GM19438 (cell line): ENCODE results near the gene UBAC2.
"Not testable (repeated sequence)": the region's sequence is repeated elsewhere in the genome, so short reads cannot be mapped to it uniquely, and the experiment has no call there.

Experiments used
- ATAC-seq: cut with Tn5 transposase; IDR thresholded peaks from one replicate; pipeline ENCODE4 v1.9.1; 2021; ENCODE audit warnings: low read depth; ENCODE audit not compliant: unreplicated experiment

Gene UBAC2

DNA sequence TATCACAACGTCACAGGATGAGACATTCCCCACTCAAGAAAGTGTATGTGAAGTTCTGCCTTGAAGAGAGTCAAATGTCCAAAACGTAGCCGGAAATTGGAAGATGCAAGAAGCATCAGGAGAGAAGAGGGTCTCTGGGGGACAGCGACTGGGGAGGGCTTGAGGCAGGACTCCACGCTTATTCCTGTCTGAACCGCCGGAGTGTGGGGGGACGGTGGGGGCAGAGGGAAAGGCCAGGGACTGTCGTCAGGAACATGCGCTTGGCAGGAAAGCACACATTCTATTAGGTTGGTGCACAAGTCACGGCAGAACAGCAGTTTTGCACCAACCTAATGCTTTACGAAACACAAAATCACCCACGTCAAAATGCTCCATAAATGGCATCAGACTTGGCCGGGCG is 205.3 kb downstream of the UBAC2 start:
- no peak for ATAC-seq

DNA sequence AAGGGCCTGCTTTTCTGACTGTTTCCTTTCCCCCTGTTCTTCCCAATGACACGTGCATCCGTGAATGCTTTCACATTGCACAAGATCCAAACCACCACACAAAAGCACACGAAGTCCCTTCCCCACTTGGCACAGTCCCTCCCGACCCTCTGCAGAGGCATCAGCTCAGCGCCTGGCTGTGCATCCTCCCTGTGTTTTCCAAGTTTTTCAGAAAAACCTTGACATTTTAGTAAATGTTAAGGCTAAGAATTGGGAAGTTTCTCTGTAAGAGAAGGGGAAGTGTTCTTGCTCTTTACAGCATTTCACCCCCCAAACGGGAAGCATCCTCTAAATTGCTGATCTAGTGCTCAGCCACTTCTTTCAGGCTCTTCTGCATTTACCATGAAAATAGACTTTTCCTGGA is 206.1 kb downstream of the UBAC2 start:
- no peak for ATAC-seq

DNA sequence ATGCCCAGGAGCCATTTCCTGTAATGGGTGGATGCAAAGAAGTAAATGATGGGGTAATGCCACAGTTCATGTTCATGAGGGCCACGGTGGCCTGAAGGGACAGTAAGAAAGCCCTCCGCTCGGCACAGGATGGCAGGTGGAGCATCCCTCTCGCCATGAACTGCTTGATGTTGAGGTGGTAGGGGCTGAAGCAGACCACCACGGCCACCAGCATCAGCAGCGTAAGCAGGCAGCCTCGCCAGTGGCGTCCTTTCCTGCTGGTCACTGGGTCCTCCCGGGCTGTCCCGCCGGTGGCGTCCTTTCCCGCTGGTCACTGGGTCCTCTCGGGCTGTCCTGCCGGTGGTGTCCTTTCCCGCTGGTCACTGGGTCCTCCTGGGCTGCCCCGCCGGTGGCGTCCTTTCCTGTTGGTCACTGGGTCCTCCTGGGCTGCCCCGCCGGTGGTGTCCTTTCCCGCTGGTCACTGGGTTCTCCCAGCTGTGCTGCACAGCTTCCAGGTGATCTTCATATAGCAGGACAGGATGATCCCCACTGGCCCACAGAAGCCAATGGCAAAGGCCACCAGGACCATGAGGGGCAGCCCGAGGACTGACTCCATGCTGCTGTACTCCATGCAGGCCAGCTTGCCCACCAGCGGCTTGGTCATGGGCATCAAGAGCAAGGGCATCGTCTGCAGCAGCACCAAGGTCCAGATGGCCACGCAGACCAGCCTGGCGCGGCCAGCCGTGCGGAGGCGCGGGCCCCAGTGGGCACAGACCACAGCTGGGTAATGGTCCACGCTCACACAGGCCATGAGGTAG is 207.4 kb downstream of the UBAC2 start:
- ATAC-seq, result no peak

DNA sequence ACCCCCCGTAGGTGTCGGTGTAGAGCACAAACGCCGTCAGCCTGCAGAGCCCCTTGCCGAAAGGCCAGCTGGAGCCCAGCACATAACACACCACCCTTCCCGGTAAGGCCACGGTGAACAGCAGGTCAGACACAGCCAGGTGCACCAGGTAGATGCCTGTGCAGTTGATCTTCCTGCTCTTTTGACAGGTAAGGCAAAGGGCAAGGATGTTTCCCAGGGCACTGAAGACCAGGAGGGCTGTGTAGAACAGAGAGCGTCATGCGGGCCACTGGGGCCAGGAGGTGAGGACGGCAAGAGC is 208.0 kb downstream of the UBAC2 start:
- ATAC-seq, result no peak

DNA sequence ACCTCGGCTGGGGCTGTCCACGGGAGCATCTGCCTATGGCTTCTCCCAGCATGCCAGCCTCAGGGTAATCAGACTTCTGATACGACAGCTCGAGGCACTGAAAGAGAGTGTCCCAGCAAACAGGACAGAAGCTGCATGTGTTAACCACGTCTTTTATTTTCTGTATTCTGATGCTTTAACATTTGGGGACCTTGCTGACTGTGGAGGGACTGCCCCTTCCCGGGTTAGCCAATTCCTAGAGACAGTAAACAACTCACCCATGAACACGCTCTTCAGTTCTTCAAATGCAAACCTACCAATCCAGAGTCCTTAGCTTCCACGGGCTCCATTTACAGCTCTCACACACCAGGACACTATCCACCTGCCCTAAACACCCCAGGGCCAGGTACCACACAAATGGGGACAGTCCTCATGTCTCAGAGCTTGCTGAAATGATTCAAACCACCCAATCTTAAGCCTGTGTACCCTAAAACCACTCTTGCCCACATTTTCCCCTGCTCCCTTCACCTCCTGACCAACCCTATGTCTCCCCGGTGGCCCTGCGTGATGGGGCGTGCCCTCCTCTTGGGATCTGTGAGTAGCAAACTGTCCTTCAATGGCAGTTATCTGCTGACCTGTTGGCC is 208.9 kb downstream of the UBAC2 start:
- ATAC-seq, result not testable (repeated sequence)

DNA sequence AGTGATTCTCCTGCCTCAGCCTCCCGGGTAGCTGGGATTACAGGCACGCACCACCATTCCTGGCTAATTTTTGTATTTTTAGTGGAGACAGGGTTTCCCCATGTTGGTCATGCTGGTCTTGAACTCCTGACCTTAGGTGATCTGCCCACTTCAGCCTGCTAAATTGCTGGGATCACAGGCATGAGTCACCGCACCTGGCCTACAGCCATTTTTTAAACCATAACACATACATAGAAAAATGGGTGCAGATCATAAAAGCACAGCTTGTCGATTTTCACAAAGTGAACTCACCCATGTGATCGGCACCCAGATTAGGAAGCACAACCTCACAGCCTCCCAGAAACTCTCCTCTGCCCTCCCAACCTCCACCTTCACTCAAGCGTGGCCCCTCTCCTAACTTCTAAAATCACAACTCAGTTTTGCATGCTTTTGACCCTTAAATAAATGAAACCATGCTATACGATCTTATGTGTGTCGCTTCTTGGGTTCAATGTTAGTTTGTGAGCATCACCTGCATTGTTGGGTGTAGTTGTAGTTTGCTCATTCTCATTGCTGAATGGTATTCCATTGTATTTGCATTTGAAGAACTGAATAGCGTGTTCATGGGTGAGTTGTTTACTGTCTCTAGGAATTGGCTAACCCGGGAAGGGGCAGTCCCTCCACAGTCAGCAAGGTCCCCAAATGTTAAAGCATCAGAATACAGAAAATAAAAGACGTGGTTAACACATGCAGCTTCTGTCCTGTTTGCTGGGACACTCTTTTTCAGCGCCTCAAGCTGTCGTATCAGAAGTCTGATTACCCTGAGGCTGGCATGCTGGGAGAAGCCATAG is 210.2 kb downstream of the UBAC2 start:
- ATAC-seq, result peak; percentile 62

DNA sequence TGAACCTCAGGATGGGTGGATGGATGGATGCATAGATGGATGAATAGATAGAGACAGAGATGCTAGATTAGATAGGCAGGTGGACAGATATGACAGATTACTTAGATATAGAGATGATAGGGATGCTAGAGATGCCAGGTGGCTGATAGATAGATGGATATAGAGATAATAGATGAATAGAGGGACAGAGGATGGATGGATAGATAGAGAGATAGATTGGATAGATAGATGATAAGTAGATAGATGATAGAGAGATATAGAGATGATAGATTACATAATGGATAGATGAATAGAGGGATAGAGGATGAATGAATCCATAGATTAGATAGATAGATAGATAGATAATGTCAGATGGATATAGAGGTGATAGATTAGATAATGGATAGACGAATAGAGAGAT is 212.2 kb downstream of the UBAC2 start:
- ATAC-seq, result no peak

DNA sequence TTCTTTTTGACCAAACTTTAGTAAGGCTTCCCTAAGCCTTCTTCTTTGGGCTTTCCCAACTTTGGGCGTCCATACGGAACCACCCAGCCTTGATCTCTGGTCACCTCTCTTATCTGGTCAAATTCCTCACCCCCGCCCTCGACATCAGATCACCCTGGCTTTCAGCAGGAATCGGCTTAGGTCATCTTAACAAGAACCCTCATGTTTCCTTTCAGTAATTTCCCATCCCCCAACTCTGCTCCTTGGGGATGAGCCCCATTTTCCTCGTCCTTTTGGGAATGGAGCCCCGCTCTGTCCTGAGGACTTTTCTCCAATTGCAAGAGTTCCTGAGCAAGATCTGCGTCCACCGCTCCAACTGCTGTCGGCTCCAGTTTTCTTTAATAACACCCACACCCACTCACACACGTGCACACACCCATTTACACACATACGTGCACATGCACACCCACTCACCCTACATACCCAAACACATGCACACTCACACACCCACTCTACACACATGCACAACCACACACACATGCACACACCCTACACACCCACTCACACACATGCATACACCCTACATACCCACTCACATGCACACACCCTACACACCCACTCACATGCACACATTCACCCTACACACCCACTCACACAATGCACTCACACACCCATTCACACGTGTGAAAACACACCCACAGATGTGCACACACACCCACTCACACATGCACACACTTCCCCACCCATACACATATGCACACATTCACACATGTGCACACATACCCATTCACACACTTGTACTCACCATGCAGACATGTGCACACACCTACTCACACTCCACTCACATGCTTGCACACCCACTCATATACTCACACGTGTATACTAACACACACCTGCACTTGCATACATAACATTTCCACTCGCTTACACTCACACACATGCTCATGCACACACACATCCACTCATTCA is 213.7 kb downstream of the UBAC2 start:
- ATAC-seq, result no peak

DNA sequence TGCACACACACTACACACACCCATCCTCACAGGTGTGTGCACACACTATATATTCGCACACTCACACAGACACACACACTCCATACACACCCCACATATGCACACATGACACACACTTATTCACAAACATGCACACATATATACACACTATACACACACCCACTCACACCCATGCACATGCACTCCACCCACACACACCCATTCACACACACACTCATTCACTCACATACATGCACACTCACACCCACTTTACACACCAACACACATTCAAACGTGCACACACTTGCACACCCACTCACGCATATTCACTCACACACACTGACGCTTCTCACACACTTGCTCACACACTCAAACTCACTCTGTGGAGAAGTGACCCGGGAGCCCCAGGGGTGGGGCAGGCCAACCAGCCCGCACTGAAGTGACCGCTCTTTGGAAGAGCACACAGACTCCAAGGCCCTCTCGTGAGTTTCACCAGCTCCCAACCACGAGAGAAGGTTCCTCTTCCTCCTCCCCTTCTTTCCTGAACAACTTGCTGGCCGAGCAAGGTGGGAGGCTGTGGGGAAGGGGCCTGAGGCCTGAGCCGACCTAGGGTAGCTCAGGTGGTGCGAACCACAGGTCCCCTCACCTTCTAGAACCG is 214.5 kb downstream of the UBAC2 start:
- no peak for ATAC-seq

DNA sequence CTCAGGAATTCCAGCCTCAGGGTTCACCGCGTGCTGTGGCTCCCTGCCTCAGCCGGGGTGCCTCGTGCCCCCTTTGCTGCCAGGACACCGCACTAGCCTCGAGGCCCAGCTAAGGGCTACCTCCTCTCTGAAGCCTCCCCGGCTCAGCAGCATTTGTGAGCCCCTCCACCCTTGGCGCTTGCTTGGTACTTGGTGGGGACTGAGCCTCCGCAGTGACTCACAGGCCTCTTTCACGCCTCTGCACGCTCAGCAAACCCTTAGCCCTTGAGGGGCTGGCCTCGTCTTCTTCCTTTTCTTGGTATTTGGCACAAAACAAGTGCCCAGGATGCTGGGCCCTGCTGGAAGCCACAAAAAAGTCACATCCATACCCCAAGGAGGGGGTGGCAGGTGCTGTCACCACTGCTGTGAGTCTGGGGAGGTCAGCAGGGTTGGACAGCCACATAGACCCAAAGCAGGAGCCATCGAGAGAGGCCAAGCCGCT is 215.2 kb downstream of the UBAC2 start:
- no peak for ATAC-seq

DNA sequence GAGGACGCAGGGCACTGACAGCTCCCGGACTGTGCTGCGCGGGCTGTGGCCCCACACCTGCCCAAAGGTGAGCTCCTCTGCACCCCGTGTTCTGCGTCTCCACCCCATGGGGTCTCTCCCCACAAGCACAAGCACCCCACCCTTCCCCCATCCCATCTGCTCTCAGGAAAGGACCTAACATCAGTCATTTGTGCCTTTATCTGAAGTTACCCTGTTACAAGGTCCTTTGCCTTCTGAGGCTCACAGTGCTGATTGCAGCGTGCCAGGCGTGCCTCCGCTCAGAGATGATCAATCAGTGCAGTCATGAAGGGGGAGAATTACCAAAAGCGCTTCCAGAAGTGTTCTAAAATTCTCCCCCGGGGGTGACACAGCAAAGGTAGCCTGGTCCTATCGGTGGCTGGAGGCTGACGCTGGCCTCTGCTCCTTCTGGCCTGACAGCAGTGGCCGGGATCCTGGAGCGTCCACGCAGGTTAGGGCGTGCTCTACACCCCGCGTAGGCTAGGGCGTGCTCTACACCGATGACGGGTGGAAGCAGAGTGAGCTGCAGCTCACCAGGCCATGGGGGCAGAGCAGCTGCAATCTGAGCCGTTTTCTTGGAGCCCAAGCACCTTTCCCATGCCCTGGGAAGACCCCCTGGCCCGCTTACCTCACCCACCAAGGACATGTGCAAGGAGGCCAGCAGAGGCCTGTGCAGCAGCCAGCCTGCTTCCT is 215.9 kb downstream of the UBAC2 start:
- ATAC-seq, result no peak

DNA sequence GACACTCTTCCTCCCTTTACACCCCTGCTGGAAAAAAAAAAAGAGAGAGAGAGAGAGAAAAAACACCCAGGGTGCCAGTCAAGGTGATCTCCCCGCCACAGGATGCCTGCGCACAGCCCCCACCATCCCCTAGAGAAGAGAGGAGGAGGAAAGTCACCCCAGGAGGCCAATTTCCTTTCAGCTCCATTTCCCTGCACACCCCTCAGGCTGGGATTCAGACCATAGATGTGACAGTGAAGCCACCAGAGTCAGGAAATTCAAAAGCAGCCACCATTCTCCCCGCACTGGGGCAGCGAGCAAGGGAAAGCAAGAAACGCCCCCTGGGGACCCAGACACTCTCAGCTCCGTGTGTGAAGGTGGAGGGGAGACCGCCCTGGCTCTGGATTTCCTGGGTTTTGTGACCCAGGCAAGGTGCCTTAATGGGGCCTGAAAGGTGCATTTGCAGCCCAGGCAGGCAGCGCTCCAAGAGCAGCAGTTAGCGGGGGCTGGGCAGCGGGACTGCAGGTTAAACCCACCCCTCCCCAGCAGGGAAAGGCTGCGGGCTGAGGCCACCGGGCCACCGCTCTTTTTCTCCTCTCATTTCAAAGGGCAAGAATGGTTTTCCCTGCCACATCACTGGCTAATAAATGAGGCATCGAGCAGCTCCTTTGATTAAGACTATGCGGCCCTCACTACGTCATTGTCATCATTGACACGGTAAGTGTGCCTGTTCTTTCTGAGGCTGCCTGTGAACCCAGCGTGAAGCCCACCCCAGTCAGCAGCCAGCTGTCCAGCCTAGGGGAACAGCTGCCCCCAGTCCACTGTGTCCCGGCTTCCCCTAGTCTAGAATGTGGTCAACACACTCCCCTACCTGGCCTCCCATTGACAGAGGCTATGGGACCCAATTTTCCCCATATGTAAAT is 216.8 kb downstream of the UBAC2 start:
- ATAC-seq, result no peak

DNA sequence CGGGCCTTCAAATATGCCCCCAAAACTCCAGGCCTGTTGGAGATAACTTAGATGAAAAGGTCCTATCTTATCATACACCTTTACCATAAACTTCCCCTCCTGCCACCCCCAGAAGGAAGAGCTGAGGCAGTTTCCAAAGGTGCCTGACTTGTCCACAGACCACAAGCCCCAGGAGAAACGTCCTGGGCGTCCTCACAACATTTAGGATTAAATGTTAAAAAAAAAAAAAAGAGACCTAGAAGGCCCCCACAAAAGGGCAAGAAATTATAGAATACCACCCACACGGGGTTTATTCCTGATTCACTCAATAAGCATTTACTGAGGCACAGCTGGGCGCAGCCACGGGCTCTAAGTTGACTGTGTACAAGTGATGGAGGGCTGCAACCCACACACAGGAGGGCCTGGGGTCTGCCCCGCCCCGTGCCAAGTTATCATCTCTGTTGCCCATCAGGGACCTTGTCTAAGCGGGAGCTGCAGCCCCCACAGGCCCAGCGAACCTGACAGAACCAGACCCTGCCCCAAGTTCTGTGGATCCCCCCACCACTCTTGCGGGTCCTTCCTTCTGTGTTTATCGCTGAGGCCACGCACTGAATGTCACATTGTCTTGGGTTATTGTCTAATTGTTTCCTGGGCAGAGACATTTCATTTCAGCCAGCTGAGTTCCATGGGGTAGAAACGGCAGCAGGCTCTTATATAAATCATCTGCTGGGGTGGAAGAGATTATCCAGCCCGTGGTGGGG is 217.6 kb downstream of the UBAC2 start:
- no peak for ATAC-seq

DNA sequence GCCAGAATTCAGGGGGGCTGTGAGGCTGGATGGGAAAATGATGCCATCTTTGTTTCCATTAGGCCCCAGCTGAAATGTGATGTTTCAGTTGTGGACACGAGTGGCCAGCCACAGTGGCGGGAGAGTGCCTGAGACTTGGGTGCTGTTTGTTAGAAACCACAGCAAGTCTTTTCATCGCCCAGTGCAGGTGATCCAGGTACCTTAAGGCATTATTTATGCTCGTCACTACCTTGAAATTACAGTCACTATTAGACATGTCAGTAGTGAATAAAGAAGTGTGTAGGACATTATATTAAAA is 218.1 kb downstream of the UBAC2 start:
- ATAC-seq, result no peak

DNA sequence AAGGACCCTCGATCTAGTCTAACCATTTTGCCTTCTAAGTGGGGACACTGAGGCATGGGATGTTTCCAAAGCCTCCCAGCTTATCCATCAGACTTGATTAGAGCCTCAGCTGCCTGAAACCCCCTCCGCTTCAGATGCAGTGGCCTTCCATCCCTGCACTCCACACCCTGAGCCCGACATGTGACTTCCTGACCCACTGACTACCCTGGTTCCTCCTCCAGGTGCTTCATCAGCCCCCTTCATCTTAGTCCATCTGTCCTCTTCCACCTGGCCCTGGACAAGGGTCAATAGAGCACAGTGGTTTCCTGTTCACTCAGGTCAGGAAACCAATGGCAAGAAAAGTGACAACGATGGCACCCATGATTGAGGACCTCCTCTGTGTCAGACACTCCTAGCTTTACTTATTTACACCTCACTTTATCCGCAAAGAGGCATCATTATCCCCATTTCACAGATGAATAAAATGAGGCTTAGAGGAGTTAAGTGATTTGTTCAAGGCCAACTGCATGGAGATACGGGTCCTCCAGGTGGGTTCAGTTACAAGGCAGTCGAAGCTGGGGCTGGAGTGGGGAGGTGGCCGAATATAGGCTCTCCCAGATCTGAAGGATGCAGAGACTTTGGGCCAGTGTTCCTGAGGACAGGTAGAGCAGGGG is 219.1 kb downstream of the UBAC2 start:
- ATAC-seq, result no peak

DNA sequence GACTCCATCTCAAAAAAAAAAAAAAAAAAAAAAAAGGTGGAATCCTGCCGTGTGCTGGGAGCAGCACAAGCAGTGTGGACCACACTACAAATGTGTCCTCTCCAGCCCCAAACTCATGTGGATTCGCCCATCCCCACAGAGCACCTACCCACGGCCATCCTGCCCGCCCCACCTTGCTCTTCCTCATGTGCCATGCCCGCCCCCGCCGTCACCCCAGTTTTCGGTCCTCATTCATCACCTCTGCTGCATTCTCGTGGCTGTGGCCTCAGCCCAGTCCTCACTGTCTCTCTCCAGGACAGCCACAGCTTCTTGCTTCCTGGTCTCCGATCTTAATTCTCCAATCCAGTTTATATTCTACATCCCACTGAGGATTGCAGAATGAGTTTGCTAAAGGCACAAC is 220.6 kb downstream of the UBAC2 start:
- ATAC-seq, result no peak
